ENCODE data around the gene TRHDE.

Gene TRHDE

DNA sequence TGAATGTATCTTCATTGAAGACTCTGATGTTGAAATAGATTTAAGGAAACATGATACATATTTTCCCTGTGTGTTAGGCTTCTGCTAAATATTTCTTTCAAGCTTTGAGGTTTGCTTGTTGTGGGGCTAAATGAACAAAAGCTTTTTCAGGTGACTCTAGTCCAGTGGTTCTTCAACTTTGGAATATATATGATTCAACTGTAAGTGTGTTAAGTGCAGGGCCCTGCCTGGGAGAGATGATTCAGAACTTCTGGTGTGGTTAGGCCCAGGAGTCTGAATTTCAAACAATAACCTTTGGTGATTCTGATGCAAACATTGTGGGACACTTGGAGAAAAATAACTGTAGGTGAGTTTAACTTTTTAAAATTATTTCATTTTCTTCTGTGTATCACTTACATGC is 93.0 kb downstream of the TRHDE start:
- no peak for DNase-seq (ENCODE audit: low read depth)
- no peak overlapping the region for H3K4me3 ChIP-seq (ENCODE audit: low read depth, low read length)
- TF ChIP-seq CTCF (IDR thresholded peaks at IDR 0.05; ENCODE audit: low read depth, low read length), result no peak
- TF ChIP-seq POLR2A (IDR thresholded peaks at IDR 0.05; ENCODE audit: extremely low read depth, insufficient read length), result no peak
- TF ChIP-seq MYC (IDR thresholded peaks at IDR 0.05; ENCODE audit: low read depth, low read length), result no peak
- TF ChIP-seq, protein P1, sequence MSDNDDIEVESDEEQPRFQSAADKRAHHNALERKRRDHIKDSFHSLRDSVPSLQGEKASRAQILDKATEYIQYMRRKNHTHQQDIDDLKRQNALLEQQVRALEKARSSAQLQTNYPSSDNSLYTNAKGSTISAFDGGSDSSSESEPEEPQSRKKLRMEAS (IDR thresholded peaks at IDR 0.05; ENCODE audit: low read depth, low read length), result no peak

DNA sequence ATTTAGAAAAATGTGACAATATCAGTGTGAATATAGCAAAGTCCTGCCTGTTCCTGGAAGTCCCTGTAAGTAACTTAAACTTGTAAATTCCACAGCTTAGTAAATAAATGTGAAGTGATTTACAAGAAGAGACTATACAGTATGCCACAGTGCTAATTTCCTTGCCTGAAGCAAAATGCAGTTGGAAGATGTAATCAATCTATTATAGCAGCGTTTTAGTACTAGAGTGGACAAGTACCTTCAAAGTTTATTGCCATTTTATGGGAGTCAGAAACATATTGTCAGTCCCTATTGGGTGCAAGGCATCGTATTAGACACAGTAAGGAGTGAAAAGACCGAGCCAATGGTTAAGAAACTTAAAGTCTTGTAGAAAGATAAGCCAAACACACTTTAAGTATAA is 94.1 kb downstream of the TRHDE start:
- TF ChIP-seq MYC (IDR thresholded peaks at IDR 0.05; ENCODE audit: low read depth, low read length), result no peak
- TF ChIP-seq POLR2A (IDR thresholded peaks at IDR 0.05; ENCODE audit: extremely low read depth, insufficient read length), result no peak
- TF ChIP-seq CTCF (IDR thresholded peaks at IDR 0.05; ENCODE audit: low read depth, low read length), result no peak
- TF ChIP-seq, protein P1 (IDR thresholded peaks at IDR 0.05; ENCODE audit: low read depth, low read length), result no peak
- H3K4me3 ChIP-seq (ENCODE audit: low read depth, low read length), result no peak overlapping the region
- DNase-seq (ENCODE audit: low read depth), result no peak

DNA sequence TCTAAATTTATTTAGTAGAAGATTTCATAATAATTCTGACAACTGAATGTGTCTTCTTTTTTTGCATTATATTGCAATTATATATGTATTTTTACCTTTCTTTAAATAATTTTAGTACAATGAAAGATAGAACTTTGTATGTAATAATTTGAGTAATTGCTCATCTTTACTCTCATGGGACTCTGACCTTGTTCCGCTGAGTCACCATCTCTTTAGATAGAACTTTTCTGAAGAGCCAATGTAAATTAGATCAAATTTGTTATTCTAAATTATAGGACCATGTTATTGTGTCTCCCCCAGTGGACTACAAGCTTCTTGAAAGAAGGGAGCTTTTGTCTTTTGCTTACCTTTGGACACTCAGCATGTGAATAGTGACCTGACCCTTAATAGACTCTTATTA is 96.1 kb downstream of the TRHDE start:
- no peak for DNase-seq (ENCODE audit: low read depth)
- TF ChIP-seq MYC (IDR thresholded peaks at IDR 0.05; ENCODE audit: low read depth, low read length), result no peak
- TF ChIP-seq, protein P1 (IDR thresholded peaks at IDR 0.05; ENCODE audit: low read depth, low read length), result no peak
- no peak for TF ChIP-seq CTCF (IDR thresholded peaks at IDR 0.05; ENCODE audit: low read depth, low read length)
- TF ChIP-seq POLR2A (IDR thresholded peaks at IDR 0.05; ENCODE audit: extremely low read depth, insufficient read length), result no peak
- no peak overlapping the region for H3K4me3 ChIP-seq (ENCODE audit: low read depth, low read length)

DNA sequence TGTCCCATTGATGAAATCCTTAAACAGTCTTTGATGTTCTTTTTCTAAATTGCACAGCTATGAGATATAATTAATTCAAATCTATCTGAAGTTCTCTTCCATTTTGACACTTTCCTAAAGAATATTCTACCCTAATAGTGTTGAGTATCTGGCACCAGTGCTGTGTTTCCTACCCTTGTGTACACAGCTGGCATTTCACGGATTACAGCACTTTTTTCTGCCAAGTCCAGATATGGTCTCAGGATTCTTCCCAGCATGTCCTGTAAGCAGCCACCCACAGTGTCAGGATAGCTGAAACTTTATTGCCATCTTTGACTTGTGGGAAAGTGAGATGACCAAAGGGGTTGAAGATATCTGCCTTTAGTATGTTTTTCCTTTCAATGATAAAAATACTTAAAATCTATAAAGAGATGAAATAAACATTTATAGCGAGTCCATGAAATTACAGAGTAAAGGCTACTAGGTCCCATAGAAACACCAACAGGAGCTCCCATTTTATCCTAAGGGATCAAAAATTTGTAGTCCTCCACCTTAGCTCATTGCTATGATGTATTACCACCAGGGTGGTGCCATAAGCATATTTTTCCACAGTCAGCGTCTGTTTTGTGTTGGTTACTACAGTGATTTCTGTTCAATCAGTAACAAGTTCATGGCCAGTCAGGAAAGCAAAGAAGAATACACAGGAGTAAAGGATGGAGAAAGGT is 96.7 kb downstream of the TRHDE start:
- no peak overlapping the region for H3K4me3 ChIP-seq (ENCODE audit: low read depth, low read length)
- no peak for DNase-seq (ENCODE audit: low read depth)
- TF ChIP-seq, protein P1 (IDR thresholded peaks at IDR 0.05; ENCODE audit: low read depth, low read length), result no peak
- TF ChIP-seq POLR2A (IDR thresholded peaks at IDR 0.05; ENCODE audit: extremely low read depth, insufficient read length) (no peak), MYC (IDR thresholded peaks at IDR 0.05; ENCODE audit: low read depth, low read length) (no peak), CTCF (IDR thresholded peaks at IDR 0.05; ENCODE audit: low read depth, low read length) (no peak)

- TF ChIP-seq POLR2A (IDR thresholded peaks at IDR 0.05; ENCODE audit: extremely low read depth, insufficient read length), result no peak
- TF ChIP-seq CTCF (IDR thresholded peaks at IDR 0.05; ENCODE audit: low read depth, low read length), result no peak
- TF ChIP-seq, protein P1 (IDR thresholded peaks at IDR 0.05; ENCODE audit: low read depth, low read length), result no peak
- TF ChIP-seq MYC (IDR thresholded peaks at IDR 0.05; ENCODE audit: low read depth, low read length), result no peak
- no peak for DNase-seq (ENCODE audit: low read depth)
- H3K4me3 ChIP-seq (ENCODE audit: low read depth, low read length), result no peak overlapping the region
Observed at GRCh38 chr12:72369423-72369959, 97.3 kb downstream of the TRHDE start.

Data from NB4 (cell line).